Muscle layer of colon (tissue), 2 donors: Measurements from ENCODE around the gene TRPM5.
A peak's percentile ranks its signal among the peaks of the same experiment; 100 is the strongest.

Experiments
- H3K27ac ChIP-seq: one replicate; pipeline ENCODE4 v1.7.0; 2013; ENCODE audit warnings: low read depth, mild to moderate bottlenecking, low read length, moderate library complexity
- H3K27me3 ChIP-seq, 2 donors: one replicate each; pipeline ENCODE4 v1.7.0; 2013; ENCODE audit warnings: low read length in 2 of 2, mild to moderate bottlenecking in 2 of 2; ENCODE audit not compliant: insufficient read depth in 2 of 2, control insufficient read depth in 1 of 2
- H3K36me3 ChIP-seq: one replicate; pipeline ENCODE4 v1.7.0; 2013; ENCODE audit warnings: mild to moderate bottlenecking, low read length; ENCODE audit not compliant: insufficient read depth
- H3K4me1 ChIP-seq: one replicate; pipeline ENCODE4 v1.7.0; 2013; ENCODE audit warnings: mild to moderate bottlenecking, low read length; ENCODE audit not compliant: insufficient read depth
- H3K4me3 ChIP-seq, 2 donors: one replicate each; pipeline ENCODE4 v1.7.0; 2013; ENCODE audit warnings: low read length in 2 of 2, low read depth in 1 of 2, mild to moderate bottlenecking in 1 of 2, moderate library complexity in 1 of 2
- H3K9ac ChIP-seq: one replicate; pipeline ENCODE4 v1.7.0; 2013; ENCODE audit warnings: low read length
- H3K9me3 ChIP-seq: one replicate; pipeline ENCODE4 v1.7.0; 2013; ENCODE audit warnings: mild to moderate bottlenecking, low read length
- donor health status: abdominal sarcoma.
- donor health status: Adenocarcinoma of cecum.

The TRPM5 gene

DNA sequence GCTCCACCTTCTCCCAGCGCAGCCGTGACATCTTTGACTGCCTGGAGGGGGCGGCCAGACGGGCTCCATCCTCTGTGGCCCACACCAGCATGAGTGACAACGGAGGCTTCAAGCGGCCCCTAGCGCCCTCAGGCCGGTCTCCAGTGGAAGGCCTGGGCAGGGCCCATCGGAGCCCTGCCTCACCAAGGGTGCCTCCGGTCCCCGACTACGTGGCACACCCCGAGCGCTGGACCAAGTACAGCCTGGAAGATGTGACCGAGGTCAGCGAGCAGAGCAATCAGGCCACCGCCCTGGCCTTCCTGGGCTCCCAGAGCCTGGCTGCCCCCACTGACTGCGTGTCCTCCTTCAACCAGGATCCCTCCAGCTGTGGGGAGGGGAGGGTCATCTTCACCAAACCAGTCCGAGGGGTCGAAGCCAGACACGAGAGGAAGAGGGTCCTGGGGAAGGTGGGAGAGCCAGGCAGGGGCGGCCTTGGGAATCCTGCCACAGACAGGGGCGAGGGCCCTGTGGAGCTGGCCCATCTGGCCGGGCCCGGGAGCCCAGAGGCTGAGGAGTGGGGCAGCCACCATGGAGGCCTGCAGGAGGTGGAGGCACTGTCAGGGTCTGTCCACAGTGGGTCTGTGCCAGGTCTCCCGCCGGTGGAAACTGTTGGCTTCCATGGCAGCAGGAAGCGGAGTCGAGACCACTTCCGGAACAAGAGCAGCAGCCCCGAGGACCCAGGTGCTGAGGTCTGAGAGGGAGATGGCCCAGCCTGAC, 41.2 kb downstream of the TRPM5 start:
- H3K9ac ChIP-seq, result no peak overlapping the region
- H3K4me3 ChIP-seq, result no peak overlapping the region
- H3K27ac ChIP-seq, result no peak overlapping the region
- no peaks in the 10 kb centered on the region for H3K27me3 ChIP-seq
- H3K9me3 ChIP-seq, result no peaks in the 10 kb centered on the region
- H3K4me1 ChIP-seq, result peaks cover 25% of the 10 kb centered on the region
- H3K36me3 ChIP-seq, result peaks cover 23% of the 10 kb centered on the region

GRCh38 chr11:2402106-2402505, 42.2 kb downstream of the TRPM5 start:
- Histone ChIP-seq H3K27ac (no peak overlapping the region), H3K4me3 (no peak overlapping the region)

DNA sequence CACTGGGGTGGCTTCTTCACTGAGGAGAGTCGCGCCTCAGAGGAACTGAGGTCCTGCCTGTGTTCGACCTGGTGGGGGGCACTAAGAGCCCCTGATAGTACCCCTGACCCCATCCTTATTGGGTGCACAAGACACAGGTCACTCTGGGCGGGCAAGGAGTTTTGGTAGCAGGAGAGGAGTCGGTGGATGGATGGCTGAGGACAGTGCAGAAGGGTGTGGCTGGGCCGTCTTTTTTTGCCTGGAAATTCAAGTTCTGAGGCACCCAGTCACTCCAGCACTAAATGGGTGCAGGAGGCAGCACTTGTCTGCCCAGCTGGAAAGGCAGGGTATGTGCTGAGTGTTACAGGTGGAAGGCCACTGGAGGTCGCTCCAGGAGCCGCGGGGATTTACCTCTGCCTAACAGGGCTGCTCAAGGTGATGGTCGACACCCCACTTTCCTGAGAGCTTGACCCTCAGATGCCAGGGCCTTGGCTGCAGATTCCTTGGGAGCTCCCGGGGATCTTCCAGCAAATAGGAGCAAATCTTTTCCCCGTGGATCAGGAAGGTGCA, 42.8 kb downstream of the TRPM5 start:
- Histone ChIP-seq H3K27me3 (no peaks in the 10 kb centered on the region), H3K4me3 (peak overlapping the region; percentile 75 to 100), H3K4me1 (peaks cover 25% of the 10 kb centered on the region), H3K27ac (peak overlapping the region; percentile 84), H3K9ac (peak overlapping the region; percentile 98), H3K9me3 (no peaks in the 10 kb centered on the region), H3K36me3 (peaks cover 31% of the 10 kb centered on the region)

More at GRCh38 chr11:2402106-2402505, 42.2 kb downstream of the TRPM5 start:
- Histone ChIP-seq H3K9ac (no peak overlapping the region), H3K9me3 (no peaks in the 10 kb centered on the region), H3K4me1 (peaks cover 25% of the 10 kb centered on the region), H3K27me3 (no peaks in the 10 kb centered on the region), H3K36me3 (peaks cover 25% of the 10 kb centered on the region)

- Histone ChIP-seq H3K9me3 (no peaks in the 10 kb centered on the region), H3K4me3 (peak overlapping the region; percentile 75 to 100), H3K27me3 (no peaks in the 10 kb centered on the region), H3K4me1 (peaks cover 25% of the 10 kb centered on the region), H3K9ac (peak overlapping the region; percentile 98), H3K36me3 (peaks cover 37% of the 10 kb centered on the region), H3K27ac (peak overlapping the region; percentile 84)
These were observed 43.4 kb downstream of the TRPM5 start for GRCh38 chr11:2400762-2401435.

GRCh38 chr11:2400069-2400761, 44.1 kb downstream of the TRPM5 start, which contains the start of gene TSSC4:
TSSC4 (plus strand) TSS chr11:2400750; CDS start chr11:2402634, 1,884 bp downstream.
- peak within 1 kb of the TSS; percentile 95 for H3K27ac ChIP-seq
- no peaks in the 10 kb centered on the region for H3K27me3 ChIP-seq
- H3K4me1 ChIP-seq, result peaks cover 25% of the 10 kb centered on the region
- H3K9me3 ChIP-seq, result no peaks in the 10 kb centered on the region
- peaks cover 44% of the 10 kb centered on the region for H3K36me3 ChIP-seq
- peak within 1 kb of the TSS; percentile 98 for H3K9ac ChIP-seq
- peak within 1 kb of the TSS; percentile 75 to 100 for H3K4me3 ChIP-seq

DNA sequence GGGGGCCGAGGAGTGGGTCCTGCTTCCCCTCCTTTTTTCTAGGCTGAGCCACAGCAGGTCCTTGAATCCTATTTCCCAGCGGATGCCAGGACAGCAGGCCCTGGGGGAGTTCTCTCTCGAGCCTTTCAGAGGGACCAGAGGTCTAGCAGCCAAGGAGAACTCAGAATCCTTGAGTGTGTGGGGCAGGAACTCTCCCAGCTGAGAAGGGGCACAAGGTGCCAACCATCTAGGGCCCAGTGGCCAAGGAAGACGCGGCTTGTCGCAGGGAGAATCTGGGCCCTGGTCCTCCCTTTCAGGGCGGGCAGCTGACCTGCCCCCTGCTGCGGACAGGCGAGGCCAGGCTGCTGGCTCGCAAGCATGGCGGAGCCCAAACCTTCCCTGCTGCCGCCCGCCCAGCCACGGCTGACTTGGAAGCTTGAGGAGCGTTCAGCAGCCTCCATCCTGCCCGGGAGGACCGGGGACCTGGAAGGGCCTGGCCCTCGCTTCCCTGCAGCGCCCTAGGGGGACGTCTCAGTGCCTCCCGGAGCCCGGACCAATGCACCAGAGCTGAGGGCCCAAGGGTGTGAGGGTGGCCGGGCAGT, 44.7 kb downstream of the TRPM5 start:
- Histone ChIP-seq H3K9me3 (no peaks in the 10 kb centered on the region), H3K36me3 (peaks cover 47% of the 10 kb centered on the region), H3K27ac (peak overlapping the region; percentile 95), H3K4me1 (peaks cover 25% of the 10 kb centered on the region), H3K4me3 (peak overlapping the region; percentile 16 to 61), H3K9ac (peak overlapping the region; percentile 77), H3K27me3 (no peaks in the 10 kb centered on the region)

GRCh38 chr11:2398664-2399355, 45.5 kb downstream of the TRPM5 start:
- H3K27ac ChIP-seq, result peak overlapping the region; percentile 95
- peaks cover 52% of the 10 kb centered on the region for H3K36me3 ChIP-seq
- H3K27me3 ChIP-seq, result no peaks in the 10 kb centered on the region
- H3K4me1 ChIP-seq, result peaks cover 25% of the 10 kb centered on the region
- H3K9ac ChIP-seq, result peak overlapping the region; percentile 77
- no peaks in the 10 kb centered on the region for H3K9me3 ChIP-seq
- peak overlapping the region in 1 of 2 donors; percentile 61 for H3K4me3 ChIP-seq

- H3K9me3 ChIP-seq, result no peaks in the 10 kb centered on the region
- no peak overlapping the region for H3K27ac ChIP-seq
- no peak overlapping the region for H3K4me3 ChIP-seq
- peaks cover 40% of the 10 kb centered on the region for H3K36me3 ChIP-seq
- H3K27me3 ChIP-seq, result no peaks in the 10 kb centered on the region
- no peak overlapping the region for H3K9ac ChIP-seq
- H3K4me1 ChIP-seq, result peaks cover 27% of the 10 kb centered on the region
These were observed 47.3 kb downstream of the TRPM5 start for GRCh38 chr11:2397005-2397404.

DNA sequence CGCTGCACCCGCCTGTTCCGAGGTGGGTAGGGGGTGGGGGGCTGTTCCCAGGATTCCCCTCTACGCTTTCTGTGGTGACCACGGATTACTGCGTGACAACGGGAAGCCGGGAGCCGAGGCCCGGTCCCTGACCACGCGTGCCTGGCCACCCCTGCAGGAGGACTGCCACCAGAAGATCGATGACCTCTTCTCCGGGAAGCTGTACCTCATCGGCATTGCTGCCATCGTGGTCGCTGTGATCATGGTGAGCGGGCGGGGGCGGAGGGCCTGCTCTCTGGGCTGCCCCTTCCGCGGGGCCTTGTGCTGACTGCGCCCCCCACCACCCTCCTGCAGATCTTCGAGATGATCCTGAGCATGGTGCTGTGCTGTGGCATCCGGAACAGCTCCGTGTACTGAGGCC, 47.8 kb downstream of the TRPM5 start:
- H3K36me3 ChIP-seq, result peaks cover 44% of the 10 kb centered on the region
- no peak overlapping the region for H3K9ac ChIP-seq
- H3K27ac ChIP-seq, result no peak overlapping the region
- peaks cover 27% of the 10 kb centered on the region for H3K4me1 ChIP-seq
- H3K27me3 ChIP-seq, result no peaks in the 10 kb centered on the region
- H3K9me3 ChIP-seq, result no peaks in the 10 kb centered on the region
- no peak overlapping the region for H3K4me3 ChIP-seq

DNA sequence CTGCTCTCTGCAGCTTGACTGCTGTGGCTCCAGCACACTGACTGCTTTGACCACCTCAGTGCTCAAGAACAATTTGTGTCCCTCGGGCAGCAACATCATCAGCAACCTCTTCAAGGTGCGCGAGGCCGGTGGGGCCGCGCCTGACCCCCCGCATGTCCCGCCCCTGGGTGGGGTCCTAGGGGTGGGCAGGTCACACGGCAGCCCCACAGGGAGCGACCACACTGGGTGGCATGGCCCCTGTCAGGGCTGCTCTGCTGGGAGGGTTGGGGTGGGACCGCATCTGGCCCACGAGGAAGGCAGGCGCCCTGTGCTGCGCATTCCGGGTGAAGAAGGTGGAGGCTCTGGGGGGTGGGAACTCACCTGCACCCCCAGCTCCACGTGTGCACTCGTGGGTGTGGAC, 48.5 kb downstream of the TRPM5 start:
- peaks cover 44% of the 10 kb centered on the region for H3K36me3 ChIP-seq
- H3K27ac ChIP-seq, result no peak overlapping the region

More for the DNA sequence above, 48.5 kb downstream of the TRPM5 start:
- H3K9ac ChIP-seq, result no peak overlapping the region
- H3K9me3 ChIP-seq, result no peaks in the 10 kb centered on the region
- no peaks in the 10 kb centered on the region for H3K27me3 ChIP-seq
- peaks cover 30% of the 10 kb centered on the region for H3K4me1 ChIP-seq
- H3K4me3 ChIP-seq, result no peak overlapping the region
